Germinal center (tissue), 1 donor: Measurements from ENCODE around the gene BTBD6.
"Not testable (repeated sequence)": the region's sequence is repeated elsewhere in the genome, so short reads cannot be mapped to it uniquely, and the experiment has no call there.

Experiments
- DNase-seq: peaks from one replicate; pipeline ENCODE4 v3.0.0; 2012; ENCODE audit warnings: mixed read lengths, low spot score

The BTBD6 gene

GRCh38 chr14:105269405-105269804 lies 21.1 kb downstream of the BTBD6 start:
- no peak for DNase-seq

- DNase-seq: no peak
Measured at GRCh38 chr14:105271224-105271890, 23.0 kb downstream of the BTBD6 start.

GRCh38 chr14:105272623-105273022 lies 24.3 kb downstream of the BTBD6 start:
- no peak for DNase-seq

GRCh38 chr14:105273062-105273461 lies 24.7 kb downstream of the BTBD6 start:
- no peak for DNase-seq

- DNase-seq: no peak
Measured at GRCh38 chr14:105274637-105275036, 26.3 kb downstream of the BTBD6 start.

GRCh38 chr14:105275267-105275946 lies 27.1 kb downstream of the BTBD6 start:
- DNase-seq: no peak

- DNase-seq: not testable (repeated sequence)
Measured at GRCh38 chr14:105277448-105277847, 29.1 kb downstream of the BTBD6 start.

GRCh38 chr14:105279642-105280361 lies 31.5 kb downstream of the BTBD6 start:
- no peak for DNase-seq

GRCh38 chr14:105280525-105280924 lies 32.2 kb downstream of the BTBD6 start:
- no peak for DNase-seq

GRCh38 chr14:105281371-105282097 lies 33.2 kb downstream of the BTBD6 start:
- no peak for DNase-seq

- no peak for DNase-seq
Measured at GRCh38 chr14:105282098-105282725, 33.9 kb downstream of the BTBD6 start.

GRCh38 chr14:105283028-105283427 lies 34.7 kb downstream of the BTBD6 start:
- no peak for DNase-seq

GRCh38 chr14:105283899-105284298 lies 35.6 kb downstream of the BTBD6 start:
- no peak for DNase-seq

GRCh38 chr14:105285174-105285573 lies 36.8 kb downstream of the BTBD6 start:
- no peak for DNase-seq

- no peak for DNase-seq
Measured at GRCh38 chr14:105286759-105287144, 38.4 kb downstream of the BTBD6 start.

GRCh38 chr14:105287249-105288102 lies 39.1 kb downstream of the BTBD6 start:
- no peak for DNase-seq

- DNase-seq: not testable (repeated sequence)
Measured at GRCh38 chr14:105288936-105289335, 40.6 kb downstream of the BTBD6 start.

- no peak for DNase-seq
Measured at GRCh38 chr14:105290621-105291346, 42.5 kb downstream of the BTBD6 start.

GRCh38 chr14:105292826-105293711 lies 44.7 kb downstream of the BTBD6 start:
- DNase-seq: no peak
